GOT3 (cell line): ENCODE results near the gene MAEA.
"Not testable (repeated sequence)": the region's sequence is repeated elsewhere in the genome, so short reads cannot be mapped to it uniquely, and the experiment has no call there.

Experiments used
- DNase-seq: peaks from one replicate; lab custom pipeline; 2025; ENCODE audit warnings: mixed read lengths; lab: John Stamatoyannopoulos, UW

The MAEA gene

DNA sequence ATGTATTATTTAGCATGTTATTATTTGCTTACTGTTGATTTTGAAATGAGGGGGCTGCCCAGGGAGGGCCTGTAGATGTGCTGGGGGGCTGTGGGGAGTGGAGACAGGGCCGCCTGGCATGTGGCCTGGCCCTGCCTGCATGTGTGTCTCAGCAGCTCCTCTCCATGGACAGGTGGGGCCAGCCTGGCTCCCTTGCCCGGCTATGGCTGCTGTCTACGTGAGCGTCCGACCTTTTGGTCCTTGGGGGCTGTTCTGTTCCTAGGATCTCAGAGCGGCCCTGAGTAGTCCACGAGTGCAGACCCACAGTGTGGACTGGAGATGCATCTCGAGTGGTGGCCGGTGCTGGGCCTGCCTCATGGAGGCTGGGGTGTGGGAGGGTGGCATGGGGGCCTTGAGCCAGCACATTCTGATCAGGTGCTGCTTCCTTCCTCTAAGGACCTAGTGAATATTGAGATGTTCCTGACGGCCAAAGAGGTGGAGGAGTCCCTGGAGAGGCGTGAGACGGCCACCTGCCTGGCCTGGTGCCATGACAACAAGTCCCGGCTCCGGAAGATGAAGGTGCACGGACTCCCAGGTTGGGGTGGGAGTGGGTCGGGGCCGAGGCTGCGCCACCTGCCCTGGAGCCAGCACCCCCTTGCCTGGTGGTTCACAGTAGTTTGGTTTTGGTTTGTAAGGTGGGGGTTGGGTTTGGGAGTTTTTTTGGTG is 32.4 kb downstream of the MAEA start:
- no peak for DNase-seq

DNA sequence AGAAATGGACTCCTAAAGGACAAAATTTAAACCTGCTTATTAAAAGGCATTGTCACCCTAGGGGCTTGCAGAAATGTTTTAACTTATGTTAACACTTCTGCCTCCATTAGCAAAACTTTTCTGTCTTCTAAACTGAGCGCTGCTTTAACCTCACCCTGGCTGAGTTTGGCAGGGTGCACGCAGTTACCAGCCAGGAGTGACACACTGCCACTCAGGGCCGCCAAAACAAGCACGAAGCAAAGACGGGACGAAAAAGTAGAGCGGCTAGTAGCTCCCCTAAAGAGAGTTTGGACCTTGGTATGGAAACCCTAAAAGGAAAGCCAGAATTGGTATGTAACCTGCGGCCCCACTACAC is 33.6 kb downstream of the MAEA start:
- no peak for DNase-seq

DNA sequence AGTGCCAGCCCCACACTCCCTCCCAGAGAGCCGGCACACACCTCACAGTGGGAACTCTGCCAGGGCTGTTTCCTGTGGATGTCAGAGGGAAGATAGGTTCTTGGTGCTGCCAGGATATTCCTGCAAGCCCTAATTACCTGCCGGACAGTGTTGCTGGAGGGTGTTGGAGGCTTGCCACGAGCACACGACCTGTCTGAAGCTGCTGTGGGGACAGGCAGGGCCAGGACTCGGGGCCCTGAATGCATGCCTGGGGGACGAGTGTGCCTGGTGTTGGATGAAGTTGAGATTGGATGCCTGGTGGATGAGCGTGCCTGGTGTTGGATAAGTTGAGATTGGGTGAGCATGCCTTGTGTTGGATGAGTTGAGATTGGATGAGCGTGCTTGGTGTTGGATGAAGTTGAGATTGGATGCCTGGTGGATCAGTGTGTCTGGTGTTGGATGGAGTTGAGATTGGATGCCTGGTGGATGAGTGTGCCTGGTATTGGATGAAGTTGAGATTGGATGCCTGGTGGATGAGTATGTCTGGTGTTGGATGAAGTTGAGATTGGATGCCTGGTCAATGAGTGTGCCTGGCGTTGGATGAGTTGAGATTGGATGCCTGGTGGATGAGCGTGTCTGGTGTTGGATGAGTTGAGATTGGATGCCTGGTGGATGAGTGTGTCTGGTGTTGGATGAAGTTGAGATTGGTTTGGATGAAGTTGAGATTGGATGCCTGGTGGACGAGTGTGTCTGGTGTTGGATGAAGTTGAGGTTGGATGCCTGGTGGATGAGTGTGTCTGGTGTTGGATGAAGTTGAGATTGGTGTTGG is 34.1 kb downstream of the MAEA start:
- no peak for DNase-seq

DNA sequence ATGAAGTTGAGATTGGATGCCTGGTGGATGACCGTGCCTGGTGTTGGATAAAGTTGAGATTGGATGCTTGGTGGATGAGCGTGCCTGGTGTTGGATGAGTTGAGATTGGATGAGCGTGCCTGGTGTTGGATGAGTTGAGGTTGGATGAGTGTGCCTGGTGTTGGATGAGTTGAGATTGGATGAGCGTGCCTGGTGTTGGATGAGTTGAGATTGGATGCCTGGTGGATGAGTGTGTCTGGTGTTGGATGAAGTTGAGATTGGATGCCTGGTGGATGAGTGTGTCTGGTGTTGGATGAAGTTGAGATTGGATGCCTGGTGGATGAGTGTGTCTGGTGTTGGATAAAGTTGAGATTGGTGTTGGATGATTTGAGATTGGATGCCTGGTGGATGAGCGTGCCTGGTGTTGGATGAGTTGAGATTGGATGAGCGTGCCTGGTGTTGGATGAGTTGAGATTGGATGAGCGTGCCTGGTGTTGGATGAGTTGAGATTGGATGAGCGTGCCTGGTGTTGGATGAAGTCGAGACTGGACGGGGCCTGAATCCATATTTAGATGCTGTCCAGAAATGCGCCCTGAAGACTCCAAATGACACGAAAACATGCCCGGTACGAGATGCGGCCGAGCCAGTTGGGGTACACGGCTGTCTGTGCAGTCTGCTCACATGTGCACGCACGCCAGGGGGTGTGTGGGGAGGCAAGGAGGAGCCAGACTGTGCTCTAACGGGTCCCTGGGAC is 34.9 kb downstream of the MAEA start:
- not testable (repeated sequence) for DNase-seq

DNA sequence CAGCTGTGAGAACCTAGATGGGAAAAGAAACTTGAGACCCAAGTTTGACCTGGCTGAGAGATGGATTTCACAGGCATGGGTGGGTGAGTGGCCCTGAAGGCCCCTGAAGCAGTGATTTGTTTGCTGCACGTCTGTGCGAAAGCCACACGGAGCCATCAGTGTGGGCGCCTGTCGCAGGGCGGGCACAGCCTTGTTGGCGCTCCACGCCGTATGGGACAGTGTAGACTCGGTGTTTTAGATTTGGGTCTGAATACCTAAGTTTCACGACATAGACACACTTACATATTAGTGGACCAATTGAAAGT is 35.4 kb downstream of the MAEA start:
- DNase-seq: no peak

DNA sequence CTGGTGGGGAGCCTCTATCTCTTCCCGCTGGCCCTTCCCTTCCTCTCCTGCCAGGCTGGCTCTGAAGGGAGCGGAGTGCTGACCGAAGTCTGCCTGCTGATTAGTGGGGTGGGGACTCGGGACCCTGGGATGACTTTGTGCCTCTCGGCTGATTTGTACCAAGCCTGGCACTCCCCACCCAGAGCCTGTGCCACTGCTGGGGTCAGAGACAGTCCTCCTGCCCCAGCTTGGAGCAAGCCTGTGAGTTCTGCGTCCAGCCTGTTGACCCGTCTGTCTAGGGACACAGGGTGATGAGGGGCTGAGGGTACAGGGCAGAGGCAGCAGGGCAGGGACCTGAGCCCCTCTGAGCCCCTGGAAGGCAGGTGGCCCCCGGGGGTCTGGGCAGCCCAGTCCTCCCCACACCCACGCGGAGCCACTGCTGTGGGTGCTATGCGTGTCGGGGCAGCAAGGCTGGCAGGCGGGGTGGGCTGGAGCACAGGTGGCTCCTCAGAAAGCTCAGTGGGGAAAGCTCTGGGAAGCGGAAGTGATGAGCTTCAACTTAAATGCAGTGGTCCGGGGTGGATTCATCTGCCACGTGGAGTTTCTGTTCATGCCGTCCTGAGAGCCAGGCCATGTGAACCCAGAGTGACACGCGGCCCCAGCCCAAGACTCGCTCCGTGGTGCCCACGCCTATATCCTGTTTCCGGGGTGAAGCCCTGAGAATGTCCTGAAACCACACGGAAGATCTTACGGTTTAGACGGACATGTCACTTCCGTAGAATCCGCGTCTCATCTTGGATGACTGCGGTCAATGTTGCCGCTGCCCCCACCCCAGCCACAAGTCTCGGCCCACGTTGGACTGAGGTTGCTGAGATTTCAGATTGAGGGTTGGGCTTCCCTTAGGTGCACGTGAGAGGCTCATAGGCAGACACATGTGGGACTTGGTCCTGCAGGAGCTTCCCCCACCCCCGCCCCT is 36.3 kb downstream of the MAEA start:
- DNase-seq: no peak

DNA sequence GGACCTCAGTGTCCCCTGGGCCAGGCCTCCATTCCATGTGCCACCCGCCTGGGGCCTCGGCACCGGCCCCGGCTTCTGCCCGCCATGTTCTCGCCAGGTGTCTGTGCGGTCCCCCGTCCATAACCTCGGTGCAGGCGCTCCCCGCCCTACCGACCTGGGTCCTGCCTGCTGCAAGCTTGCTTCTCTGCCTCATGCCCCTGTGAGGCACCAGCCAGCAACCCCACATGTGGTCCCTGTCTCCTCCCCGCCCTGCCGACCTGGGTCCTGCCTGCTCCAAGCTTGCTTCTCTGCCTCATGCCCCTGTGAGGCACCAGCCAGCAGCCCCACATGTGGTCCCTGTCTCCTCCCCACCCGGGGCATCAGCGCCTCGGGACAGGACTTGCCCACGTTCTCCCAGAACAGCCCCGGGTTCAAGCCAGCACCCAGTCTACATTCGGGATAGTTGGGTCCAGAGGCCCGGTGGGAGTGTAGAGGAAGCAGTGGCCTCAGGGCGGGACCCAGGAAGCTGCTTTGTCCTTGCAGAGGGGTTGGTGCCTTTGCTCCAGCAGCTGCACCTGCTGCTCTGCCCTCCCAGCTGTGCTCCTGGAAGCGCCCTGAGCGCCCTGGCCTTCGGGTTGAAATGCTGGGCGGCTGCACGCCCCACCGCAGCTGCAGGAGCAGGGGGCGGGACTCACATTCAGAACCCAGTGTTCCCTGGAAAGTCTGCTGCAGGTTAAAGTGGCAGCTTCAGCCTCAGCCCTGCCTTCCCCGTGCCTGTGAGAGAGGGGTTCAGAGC is 37.2 kb downstream of the MAEA start:
- no peak for DNase-seq

DNA sequence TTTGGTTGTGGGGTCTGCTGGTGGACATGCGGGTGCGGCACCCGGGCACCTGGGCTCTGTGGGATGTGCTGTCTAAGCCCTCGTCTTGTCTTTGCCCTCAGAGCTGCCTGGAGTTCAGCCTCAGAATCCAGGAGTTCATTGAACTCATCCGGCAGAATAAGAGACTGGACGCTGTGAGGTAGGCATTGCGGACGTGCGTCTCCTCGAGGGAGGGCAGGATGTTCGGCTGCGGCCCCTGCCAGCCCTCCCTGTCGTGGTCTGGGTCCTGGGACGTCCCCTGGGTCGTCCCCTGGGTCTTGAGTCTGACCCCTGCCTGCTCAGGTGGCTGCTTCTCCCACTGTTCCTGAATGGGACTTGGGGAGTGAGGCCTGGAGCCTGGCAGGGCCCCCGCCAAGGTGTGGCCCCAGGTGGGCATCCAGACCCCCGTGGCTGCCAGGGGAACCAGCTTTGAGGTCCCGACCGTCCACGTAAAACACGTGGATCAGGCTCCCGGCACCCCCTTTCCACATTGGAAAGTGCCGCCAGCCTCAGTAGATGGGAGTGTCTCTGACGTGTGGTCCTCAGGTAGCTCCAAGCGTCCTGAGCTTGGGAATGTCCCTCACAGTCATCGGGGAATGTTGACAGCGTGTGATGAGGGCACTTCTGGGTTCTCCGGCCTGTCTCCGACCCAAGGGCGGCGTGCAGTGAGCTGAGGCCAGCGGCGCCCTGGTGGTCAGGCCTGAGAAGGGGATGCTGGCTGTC is 38.0 kb downstream of the MAEA start:
- no peak for DNase-seq

DNA sequence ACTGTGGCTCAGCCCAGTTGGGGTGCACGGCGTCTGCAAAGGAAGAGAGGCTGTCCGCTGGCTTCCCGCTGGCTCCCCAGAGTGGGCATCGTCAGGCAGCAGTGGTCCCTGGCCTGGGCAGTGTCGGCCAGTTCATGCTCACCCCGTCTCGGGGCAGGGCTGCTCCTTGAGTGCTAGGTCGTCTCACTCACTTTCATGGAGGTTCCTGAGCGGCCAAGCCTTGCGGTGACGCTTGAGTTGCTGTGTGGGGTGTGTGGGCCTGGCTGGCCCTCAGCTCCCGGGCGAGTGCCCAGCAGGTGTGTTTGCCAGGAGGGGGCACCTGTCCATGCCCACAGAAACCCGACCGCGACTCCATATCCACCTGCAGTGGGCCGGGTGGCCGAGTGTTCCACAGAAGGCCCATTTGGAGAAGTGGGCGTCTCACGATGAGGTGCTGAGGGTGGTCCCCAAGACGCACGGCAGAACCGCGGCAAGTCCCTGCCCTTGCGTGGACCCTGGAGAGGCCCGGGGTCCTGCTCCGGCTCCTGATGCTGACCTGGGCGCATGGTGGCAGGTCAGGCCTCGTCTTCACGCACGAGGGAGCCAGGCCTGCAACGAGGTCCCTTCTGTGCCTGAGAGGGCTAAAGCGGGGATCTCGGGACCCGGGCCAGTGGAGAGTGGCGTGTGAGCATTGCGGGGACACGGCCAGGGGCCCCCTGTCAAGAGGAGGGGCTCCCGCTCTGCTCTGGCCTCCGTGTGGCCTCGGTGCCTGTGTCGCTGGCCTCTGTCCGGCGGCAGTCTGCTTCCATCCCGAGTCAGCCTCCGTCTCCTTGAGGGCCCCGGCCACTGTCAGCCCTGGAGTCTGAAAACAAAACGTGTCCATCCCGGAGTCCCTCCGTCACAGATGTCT is 38.8 kb downstream of the MAEA start:
- no peak for DNase-seq

DNA sequence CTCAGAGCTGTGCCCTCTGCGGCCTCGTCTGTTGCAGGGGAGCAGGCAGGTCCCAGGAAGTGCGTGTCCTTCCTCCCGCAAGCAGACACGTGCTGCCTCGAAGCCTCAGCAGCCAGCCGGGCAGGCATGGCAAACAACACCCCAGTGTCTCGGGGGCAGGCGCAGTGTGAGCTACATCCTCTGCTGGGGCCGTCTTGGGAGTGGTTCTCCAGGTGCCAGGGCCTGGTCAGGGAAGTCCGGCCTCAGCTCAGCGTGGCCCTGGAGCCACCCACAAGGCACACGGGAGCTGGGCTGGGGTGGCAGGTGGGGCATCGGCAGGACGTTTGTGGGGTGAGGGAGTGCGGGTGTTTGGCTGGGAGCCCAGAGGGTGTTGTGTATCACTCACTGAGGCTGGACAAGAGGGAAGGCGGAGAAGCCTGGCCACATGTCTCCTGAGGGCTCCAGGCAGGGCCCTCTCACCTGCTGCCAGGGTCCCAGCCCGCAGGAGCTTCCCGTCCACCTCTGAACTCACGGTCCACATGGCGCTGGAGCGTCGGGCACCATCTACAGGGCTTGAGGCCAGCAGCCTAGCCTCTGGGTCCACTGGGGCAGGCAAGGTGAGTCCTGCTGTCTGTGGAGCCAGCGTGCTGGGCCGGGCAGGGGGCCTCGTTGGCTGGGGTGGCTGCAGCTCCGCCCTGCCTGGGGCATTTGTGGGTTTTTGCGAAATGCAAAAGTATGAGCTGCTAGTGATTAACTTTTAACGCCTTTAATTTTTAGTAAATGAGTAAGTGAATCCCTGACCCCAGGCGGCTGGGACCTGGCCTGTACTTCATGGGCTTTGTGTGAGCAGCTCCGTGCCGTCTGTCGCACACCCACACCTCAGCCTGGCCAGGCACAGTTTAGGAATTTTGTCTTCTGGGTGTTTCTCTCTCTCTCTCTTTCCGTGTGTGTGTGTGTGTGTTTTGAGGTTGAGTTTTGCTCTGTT is 40.0 kb downstream of the MAEA start:
- no peak for DNase-seq

DNA sequence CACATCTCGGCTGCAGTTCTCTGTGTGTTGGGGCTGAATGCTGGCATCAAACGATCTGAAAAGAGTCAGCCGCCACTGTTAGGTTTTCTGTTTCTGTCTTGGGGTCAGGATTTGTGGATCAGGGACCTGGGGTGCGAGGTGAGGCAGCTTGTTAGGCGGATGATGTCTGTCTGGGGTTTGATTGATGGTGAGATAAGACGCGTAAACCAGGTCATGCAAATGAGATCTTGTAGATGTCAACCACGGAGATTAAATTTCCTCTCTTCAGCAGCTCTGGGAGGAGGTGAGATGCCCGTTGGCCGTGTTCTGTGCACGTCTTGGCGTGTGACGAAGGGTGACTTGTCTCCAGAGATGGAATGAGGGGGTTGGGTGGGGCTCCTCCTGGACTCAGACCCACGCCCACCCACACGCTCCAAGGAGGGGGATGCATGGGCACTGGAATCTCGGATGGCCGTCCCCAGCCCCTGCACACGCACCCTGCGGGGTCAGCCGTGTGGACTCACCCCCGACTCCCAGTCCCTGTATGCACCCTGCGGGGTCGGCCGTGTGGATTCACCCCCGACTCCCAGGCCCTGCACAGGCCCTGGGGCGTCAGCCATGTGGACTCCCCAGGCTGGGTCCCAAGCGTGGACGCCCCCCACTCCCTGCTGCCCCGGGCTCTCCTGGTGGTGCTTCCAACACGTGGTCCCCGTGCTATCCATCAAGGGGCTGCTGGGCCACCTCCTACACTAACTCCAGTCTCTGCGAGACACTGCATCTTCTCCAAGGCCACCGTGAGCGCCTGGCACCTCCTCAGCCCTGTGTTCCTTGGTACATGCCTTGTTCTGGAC is 41.3 kb downstream of the MAEA start:
- DNase-seq: no peak

DNA sequence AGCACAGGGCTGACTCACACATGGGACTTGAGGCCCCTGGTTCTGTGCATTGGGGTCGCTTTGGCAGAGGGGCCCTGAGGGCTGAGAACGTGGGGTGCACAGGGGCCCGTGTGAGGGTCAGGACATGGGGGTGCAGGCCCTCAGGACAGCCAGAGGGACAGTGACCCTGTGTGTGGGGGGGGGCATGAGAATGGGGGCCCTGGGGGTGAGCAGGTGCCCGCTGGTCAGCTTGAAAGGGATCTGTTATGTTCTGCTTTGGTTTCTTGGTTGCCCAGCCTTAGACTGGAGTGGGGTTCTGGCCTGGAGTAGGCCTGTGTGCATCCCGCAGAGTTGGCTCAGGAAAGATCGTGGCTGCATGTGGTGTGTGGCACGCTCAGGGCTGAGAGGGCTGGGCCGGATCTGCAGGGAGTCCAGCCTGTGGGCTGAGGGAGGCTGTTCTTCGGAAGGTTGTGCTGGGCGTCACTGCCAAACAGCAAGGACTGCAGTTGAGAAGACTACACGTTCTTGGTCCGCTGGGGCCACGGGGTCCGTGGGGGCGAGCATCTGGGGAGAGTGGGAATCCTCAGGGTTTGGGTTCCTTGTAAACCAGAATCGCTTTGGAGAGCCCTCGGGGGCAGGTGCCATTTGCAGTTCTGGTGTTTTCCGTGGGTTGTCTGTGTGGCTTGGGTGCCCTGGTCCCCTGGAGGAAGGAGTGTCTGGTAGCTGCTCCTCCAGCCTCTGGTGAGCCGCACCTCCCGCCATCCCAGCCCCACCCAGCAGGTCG is 42.1 kb downstream of the MAEA start:
- no peak for DNase-seq

DNA sequence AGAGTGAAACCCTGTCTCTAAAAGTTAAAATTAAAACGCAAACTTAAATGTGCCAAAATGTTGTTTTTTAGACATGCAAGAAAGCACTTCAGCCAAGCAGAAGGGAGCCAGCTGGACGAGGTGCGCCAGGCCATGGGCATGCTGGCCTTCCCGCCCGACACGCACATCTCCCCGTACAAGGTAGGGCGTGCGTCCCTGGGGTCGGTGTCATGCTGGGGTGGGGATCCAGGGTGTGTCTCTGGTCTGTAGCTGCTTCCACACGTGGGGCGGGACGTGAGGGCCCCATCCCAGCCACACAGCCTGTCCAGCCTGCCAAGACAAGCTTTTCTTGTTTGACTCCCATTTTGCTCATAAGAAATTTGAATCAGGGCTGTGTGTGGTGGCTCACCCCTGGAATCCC is 43.0 kb downstream of the MAEA start:
- DNase-seq: no peak

DNA sequence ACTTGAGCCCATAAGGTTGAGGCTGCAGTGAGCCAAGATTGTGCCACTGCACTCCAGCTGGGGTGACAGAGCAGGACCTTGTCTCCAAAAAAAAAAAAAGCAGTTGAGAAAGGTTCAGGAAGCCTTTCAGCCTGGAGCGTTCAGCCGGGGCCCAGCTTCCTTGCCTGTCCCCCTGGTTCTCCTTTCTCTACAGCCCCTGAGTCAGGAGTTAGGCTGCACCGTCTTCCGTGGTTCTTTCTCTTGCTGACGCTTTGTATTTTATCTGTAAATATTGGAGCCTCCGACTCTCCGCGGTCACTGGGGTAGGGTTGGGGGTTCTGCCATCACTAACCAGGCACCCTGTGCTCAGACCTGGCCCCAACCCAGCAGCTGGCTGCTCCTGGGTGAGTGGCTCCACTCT is 43.6 kb downstream of the MAEA start:
- no peak for DNase-seq

DNA sequence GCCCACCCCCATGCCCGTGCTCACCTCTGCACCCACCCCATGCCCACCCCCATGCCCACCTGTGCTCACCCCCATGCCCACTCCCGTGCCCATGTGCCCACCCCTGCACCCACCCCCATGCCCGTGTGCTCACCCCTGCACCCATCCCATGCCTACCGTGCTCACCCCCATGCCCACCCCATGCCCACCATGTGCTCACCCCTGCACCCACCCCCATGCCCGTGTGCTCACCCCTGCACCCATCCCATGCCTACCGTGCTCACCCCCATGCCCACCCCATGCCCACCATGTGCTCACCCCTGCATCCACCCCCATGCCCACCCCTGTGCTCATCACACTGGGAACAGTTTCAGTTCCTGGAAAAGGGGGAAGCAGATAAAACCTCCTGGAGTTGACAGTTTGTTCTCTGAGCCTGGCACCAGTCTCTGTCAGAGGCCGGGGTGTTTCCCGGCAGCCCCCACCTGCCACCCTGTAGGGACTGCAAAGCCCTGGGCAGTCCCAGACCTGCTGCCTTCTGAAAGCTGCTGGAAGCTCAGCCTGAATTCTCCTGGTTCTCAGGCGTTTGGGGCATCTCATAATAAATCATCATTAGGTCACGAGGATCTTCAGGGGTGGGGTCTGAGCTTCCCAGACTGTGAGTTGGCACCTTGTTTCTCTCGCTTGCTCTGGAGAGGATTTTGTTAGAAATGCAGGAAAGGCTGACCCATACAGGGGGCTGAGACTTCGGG is 44.3 kb downstream of the MAEA start:
- not testable (repeated sequence) for DNase-seq

DNA sequence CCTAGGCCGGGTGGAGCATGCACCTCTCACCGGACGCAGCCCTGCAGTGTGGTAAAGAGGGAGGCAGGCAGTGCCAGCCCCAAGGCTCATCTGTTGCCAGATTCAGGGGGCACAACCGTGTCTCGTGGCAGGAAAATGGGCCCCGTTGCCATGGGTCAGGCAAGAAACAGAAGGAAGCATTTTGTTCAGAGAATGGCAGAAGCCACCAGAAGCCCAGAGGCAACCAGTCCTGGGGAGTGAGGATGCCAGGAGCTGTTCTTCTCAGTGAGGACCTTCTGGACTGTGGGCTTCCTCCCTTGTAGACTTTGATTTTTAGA is 44.8 kb downstream of the MAEA start:
- DNase-seq: no peak
